ENCODE data around the gene ODF2. TPM values are rescaled to one million over a fixed set of nuclear protein-coding genes. Genes with fewer than 3 reads are reported as not detected.

The ODF2 gene
- total RNA-seq, 5 donors from 2014 or later (not counting 1 experiment from before 2014, with no cell fraction given) = 26.0 to 35.7 (median 33.1) TPM

- no peaks in the 10 kb centered on the region for H3K4me1 Mint-ChIP-seq
- Histone ChIP-seq H3K4me1 (ENCODE audit: control insufficient read depth in 1 of 2, extremely low read depth in 1 of 2, insufficient read depth in 2 of 2, low read length in 2 of 2) (no peaks in the 10 kb centered on the region), H3K36me3 (ENCODE audit: control insufficient read depth in 2 of 2, extremely low read depth in 1 of 2, insufficient read depth in 1 of 2, low read length in 1 of 2) (peaks cover 31 to 67% of the 10 kb centered on the region in 2 donors), H3K27ac (ENCODE audit: low read length) (no peak overlapping the region), H3K9me3 (no peaks in the 10 kb centered on the region), H3K4me3 (ENCODE audit: control insufficient read depth in 1 of 2, extremely low read depth in 1 of 2, low read length in 1 of 2) (no peak overlapping the region), H3K27me3 (replicated peaks in 1 of 2; ENCODE audit: control insufficient read depth in 2 of 2, extremely low read depth in 1 of 2, insufficient read depth in 2 of 2, low read length in 1 of 2) (no peaks in the 10 kb centered on the region)
- H3K9me3 Mint-ChIP-seq = no peaks in the 10 kb centered on the region
- DNase-seq (no peak), ATAC-seq (replicated peaks in 1 of 4) (no peak)
- no peak overlapping the region for H3K4me3 Mint-ChIP-seq
- peaks cover 68% of the 10 kb centered on the region for H3K36me3 Mint-ChIP-seq
- 92% methylated on average over 13 of the region's 17 CpGs for WGBS (ENCODE audit: insufficient coverage)
- no peaks in the 10 kb centered on the region for H3K27me3 Mint-ChIP-seq
- CTCF ChIA-PET = no interaction called here
- POLR2A ChIA-PET = no interaction called here
- H3K27ac Mint-ChIP-seq = no peak overlapping the region
Measured at GRCh38 chr9:128484686-128485413, 29.0 kb downstream of the ODF2 start.

DNA sequence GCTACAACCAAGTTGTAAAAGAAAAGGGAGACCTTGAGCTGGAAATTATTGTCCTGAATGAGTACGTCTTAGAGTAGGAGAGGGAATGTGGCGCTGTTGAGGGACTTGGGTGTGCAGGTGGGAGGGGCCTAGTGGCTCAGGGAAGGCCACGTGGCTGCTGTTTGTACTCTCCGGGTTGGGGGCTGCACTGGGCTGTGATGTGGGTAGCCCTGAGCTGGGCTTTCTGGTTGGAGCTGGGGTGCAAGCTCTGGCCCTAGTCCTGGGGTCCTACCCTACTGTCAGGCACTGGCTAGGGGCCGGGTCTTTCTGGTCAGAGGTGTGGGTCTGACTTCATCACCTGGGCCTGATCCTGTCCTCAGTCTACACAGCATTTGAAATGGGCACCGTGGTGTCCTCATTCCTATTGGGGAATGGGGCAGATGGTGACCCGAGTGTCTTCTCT is 29.6 kb downstream of the ODF2 start:
- Histone ChIP-seq H3K4me3 (ENCODE audit: control insufficient read depth in 1 of 2, extremely low read depth in 1 of 2, low read length in 1 of 2) (no peak overlapping the region), H3K36me3 (ENCODE audit: control insufficient read depth in 2 of 2, extremely low read depth in 1 of 2, insufficient read depth in 1 of 2, low read length in 1 of 2) (peaks cover 30 to 68% of the 10 kb centered on the region in 2 donors), H3K9me3 (no peaks in the 10 kb centered on the region), H3K27ac (ENCODE audit: low read length) (no peak overlapping the region), H3K4me1 (ENCODE audit: control insufficient read depth in 1 of 2, extremely low read depth in 1 of 2, insufficient read depth in 2 of 2, low read length in 2 of 2) (no peaks in the 10 kb centered on the region), H3K27me3 (replicated peaks in 1 of 2; ENCODE audit: control insufficient read depth in 2 of 2, extremely low read depth in 1 of 2, insufficient read depth in 2 of 2, low read length in 1 of 2) (no peaks in the 10 kb centered on the region)
- Mint-ChIP-seq H3K4me1 (no peaks in the 10 kb centered on the region), H3K27me3 (no peaks in the 10 kb centered on the region), H3K4me3 (no peak overlapping the region), H3K27ac (no peak overlapping the region), H3K9me3 (no peaks in the 10 kb centered on the region), H3K36me3 (peaks cover 70% of the 10 kb centered on the region)
- DNase-seq (no peak), ATAC-seq (replicated peaks in 1 of 4) (no peak)
- CTCF ChIA-PET = no interaction called here
- WGBS (ENCODE audit: insufficient coverage) = 100% methylated on average over 4 of the region's 7 CpGs
- POLR2A ChIA-PET = no interaction called here

DNA sequence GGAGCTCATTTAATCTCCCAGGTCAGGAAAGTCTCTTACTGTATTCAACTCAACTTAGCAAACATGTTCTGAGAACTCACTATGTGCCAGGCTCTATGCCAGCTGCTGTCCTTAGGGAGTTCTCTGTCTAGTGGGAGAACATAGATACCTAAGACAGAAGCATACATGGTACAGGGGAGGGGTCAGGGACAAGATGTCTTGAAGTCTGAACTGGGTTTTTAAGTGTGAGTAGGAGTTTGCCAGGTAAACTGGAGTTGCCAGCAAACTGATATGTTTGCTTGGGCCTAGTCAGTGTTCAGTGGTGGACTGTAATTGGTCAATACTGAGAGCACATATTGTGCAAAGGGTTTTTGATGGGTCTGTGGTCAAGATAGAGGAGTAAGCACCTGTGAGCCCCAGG is 30.4 kb downstream of the ODF2 start:
- Histone ChIP-seq H3K27ac (ENCODE audit: low read length) (no peak overlapping the region), H3K4me3 (ENCODE audit: control insufficient read depth in 1 of 2, extremely low read depth in 1 of 2, low read length in 1 of 2) (no peak overlapping the region), H3K9me3 (no peaks in the 10 kb centered on the region), H3K27me3 (replicated peaks in 1 of 2; ENCODE audit: control insufficient read depth in 2 of 2, extremely low read depth in 1 of 2, insufficient read depth in 2 of 2, low read length in 1 of 2) (no peaks in the 10 kb centered on the region), H3K36me3 (ENCODE audit: control insufficient read depth in 2 of 2, extremely low read depth in 1 of 2, insufficient read depth in 1 of 2, low read length in 1 of 2) (peaks cover 30 to 69% of the 10 kb centered on the region in 2 donors), H3K4me1 (ENCODE audit: control insufficient read depth in 1 of 2, extremely low read depth in 1 of 2, insufficient read depth in 2 of 2, low read length in 2 of 2) (no peaks in the 10 kb centered on the region)
- H3K4me3 Mint-ChIP-seq = no peak overlapping the region
- ATAC-seq (replicated peaks in 1 of 4) (no peak), DNase-seq (no peak)
- H3K4me1 Mint-ChIP-seq = no peaks in the 10 kb centered on the region
- no peaks in the 10 kb centered on the region for H3K27me3 Mint-ChIP-seq
- peaks cover 70% of the 10 kb centered on the region for H3K36me3 Mint-ChIP-seq
- ChIA-PET POLR2A (no interaction called here), CTCF (no interaction called here)
- no peak overlapping the region for H3K27ac Mint-ChIP-seq
- H3K9me3 Mint-ChIP-seq = no peaks in the 10 kb centered on the region

DNA sequence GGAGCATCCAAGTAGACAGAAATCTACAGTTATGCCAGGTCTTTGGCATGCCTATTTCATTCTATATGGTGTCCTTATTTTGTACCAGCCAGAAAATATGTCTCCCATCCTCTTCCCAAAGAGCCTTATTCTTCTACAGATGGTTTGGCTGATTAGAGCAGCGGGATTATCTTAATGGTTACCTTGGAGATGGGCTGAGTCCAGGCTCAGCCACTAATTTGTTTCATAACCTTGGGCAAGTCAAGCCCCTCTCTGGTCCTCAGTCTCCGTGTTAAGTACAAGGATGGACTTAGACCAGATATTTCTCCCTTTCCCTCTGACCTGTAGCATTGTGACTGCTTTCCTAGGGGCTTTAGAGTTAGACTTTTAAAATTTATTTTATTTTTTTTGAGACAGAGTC is 37.6 kb downstream of the ODF2 start:
- no peaks in the 10 kb centered on the region for H3K27me3 Mint-ChIP-seq
- no peaks in the 10 kb centered on the region for H3K27me3 ChIP-seq (replicated peaks in 1 of 2; ENCODE audit: control insufficient read depth in 2 of 2, extremely low read depth in 1 of 2, insufficient read depth in 2 of 2, low read length in 1 of 2)
- H3K9me3 ChIP-seq = no peaks in the 10 kb centered on the region
- H3K4me3 Mint-ChIP-seq = no peak overlapping the region
- ChIA-PET CTCF (no interaction called here), POLR2A (interaction anchor here in 1 of 2 donors (0.5 kb wide), 1 partner anchor 52 kb away, joined by 5 read pairs; no protein-coding TSS in a partner anchor)
- H3K36me3 Mint-ChIP-seq = peaks cover 43% of the 10 kb centered on the region
- peaks cover 0 to 8% of the 10 kb centered on the region in 2 experiments for H3K4me1 ChIP-seq (ENCODE audit: control insufficient read depth in 1 of 2, extremely low read depth in 1 of 2, insufficient read depth in 2 of 2, low read length in 2 of 2)
- no peak for ATAC-seq (replicated peaks in 1 of 4)
- no CpG with 5 or more reads among the region's 2 CpGs for WGBS (ENCODE audit: insufficient coverage)
- peaks cover 2 to 7% (median 3%) of the 10 kb centered on the region in 3 donors for H3K4me1 Mint-ChIP-seq
- DNase-seq = no peak
- no peaks in the 10 kb centered on the region for H3K9me3 Mint-ChIP-seq
- H3K36me3 ChIP-seq (ENCODE audit: control insufficient read depth in 2 of 2, extremely low read depth in 1 of 2, insufficient read depth in 1 of 2, low read length in 1 of 2) = peaks cover 35 to 65% of the 10 kb centered on the region in 2 donors
- no peak overlapping the region for H3K4me3 ChIP-seq (ENCODE audit: control insufficient read depth in 1 of 2, extremely low read depth in 1 of 2, low read length in 1 of 2)
- no peak overlapping the region for H3K27ac Mint-ChIP-seq
- H3K27ac ChIP-seq (ENCODE audit: low read length) = no peak overlapping the region

DNA sequence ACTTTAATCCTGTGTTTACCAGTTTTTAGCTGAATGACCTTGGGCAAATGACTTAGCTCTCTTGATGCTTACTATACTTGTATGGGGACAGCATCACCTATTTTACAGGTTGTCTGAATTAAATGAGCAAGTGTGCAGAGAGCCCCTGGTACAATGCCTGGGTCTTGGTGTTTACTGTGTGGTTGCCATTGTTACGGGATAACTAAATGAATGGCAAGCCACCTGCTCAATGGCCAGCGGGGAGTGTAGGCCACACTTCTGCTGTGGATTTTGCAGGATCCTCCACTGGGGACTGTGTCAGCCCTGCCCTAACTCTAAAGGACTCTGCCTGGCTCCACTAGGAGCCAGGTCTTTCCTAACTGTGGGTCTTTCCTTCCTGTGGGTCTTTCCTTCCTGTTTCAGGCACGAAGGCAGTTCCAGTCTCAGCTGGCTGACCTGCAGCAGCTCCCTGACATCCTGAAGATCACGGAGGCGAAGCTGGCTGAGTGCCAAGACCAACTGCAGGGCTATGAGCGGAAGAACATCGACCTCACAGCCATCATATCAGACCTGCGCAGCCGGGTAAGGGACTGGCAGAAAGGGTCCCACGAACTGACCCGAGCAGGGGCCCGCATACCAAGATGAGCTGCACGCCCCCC is 38.4 kb downstream of the ODF2 start:
- H3K27me3 ChIP-seq (replicated peaks in 1 of 2; ENCODE audit: control insufficient read depth in 2 of 2, extremely low read depth in 1 of 2, insufficient read depth in 2 of 2, low read length in 1 of 2) = no peaks in the 10 kb centered on the region
- POLR2A ChIA-PET = interaction anchor here in 1 of 2 donors (0.5 kb wide), 1 partner anchor 53 kb away, joined by 5 read pairs; no protein-coding TSS in a partner anchor
- no peaks in the 10 kb centered on the region for H3K9me3 ChIP-seq
- H3K36me3 ChIP-seq (ENCODE audit: control insufficient read depth in 2 of 2, extremely low read depth in 1 of 2, insufficient read depth in 1 of 2, low read length in 1 of 2) = peaks cover 36 to 66% of the 10 kb centered on the region in 2 donors
- ATAC-seq (replicated peaks in 1 of 4) = peak in 1 of 4 experiments; percentile 36
- Mint-ChIP-seq H3K36me3 (peaks cover 41% of the 10 kb centered on the region), H3K4me3 (no peak overlapping the region), H3K27ac (peak overlapping the region in 1 of 2 donors; percentile 74), H3K9me3 (no peaks in the 10 kb centered on the region), H3K4me1 (peaks cover 2 to 7% (median 3%) of the 10 kb centered on the region in 3 donors), H3K27me3 (no peaks in the 10 kb centered on the region)
- H3K27ac ChIP-seq (ENCODE audit: low read length) = no peak overlapping the region
- WGBS (ENCODE audit: insufficient coverage) = 59% methylated on average over 12 of the region's 13 CpGs
- DNase-seq = peak in 14 of 35 experiments; percentile 3 to 34 (median 12)
- H3K4me3 ChIP-seq (ENCODE audit: control insufficient read depth in 1 of 2, extremely low read depth in 1 of 2, low read length in 1 of 2) = no peak overlapping the region
- peaks cover 0 to 8% of the 10 kb centered on the region in 2 experiments for H3K4me1 ChIP-seq (ENCODE audit: control insufficient read depth in 1 of 2, extremely low read depth in 1 of 2, insufficient read depth in 2 of 2, low read length in 2 of 2)
- CTCF ChIA-PET = interaction anchor here in 1 of 2 donors (0.5 kb wide), 1 partner anchor 74 kb away, joined by 3 read pairs; no protein-coding TSS in a partner anchor

GRCh38 chr9:128494746-128495129 is 38.9 kb downstream of the ODF2 start:
- ChIA-PET POLR2A (no interaction called here), CTCF (no interaction called here)
- H3K27ac Mint-ChIP-seq = peak overlapping the region in 1 of 2 donors; percentile 74
- no peaks in the 10 kb centered on the region for H3K27me3 Mint-ChIP-seq
- peaks cover 39% of the 10 kb centered on the region for H3K36me3 Mint-ChIP-seq
- Histone ChIP-seq H3K4me3 (ENCODE audit: control insufficient read depth in 1 of 2, extremely low read depth in 1 of 2, low read length in 1 of 2) (no peak overlapping the region), H3K4me1 (ENCODE audit: control insufficient read depth in 1 of 2, extremely low read depth in 1 of 2, insufficient read depth in 2 of 2, low read length in 2 of 2) (peaks cover 0 to 8% of the 10 kb centered on the region in 2 experiments), H3K9me3 (no peaks in the 10 kb centered on the region), H3K36me3 (ENCODE audit: control insufficient read depth in 2 of 2, extremely low read depth in 1 of 2, insufficient read depth in 1 of 2, low read length in 1 of 2) (peaks cover 36 to 65% of the 10 kb centered on the region in 2 donors), H3K27ac (ENCODE audit: low read length) (no peak overlapping the region), H3K27me3 (replicated peaks in 1 of 2; ENCODE audit: control insufficient read depth in 2 of 2, extremely low read depth in 1 of 2, insufficient read depth in 2 of 2, low read length in 1 of 2) (no peaks in the 10 kb centered on the region)
- no peak for DNase-seq
- no peaks in the 10 kb centered on the region for H3K9me3 Mint-ChIP-seq
- ATAC-seq (replicated peaks in 1 of 4) = no peak
- no peak overlapping the region for H3K4me3 Mint-ChIP-seq
- WGBS (ENCODE audit: insufficient coverage) = 74% methylated on average over 4 of the region's 5 CpGs
- peaks cover 2 to 7% (median 3%) of the 10 kb centered on the region in 3 donors for H3K4me1 Mint-ChIP-seq
